Neural cell (in vitro differentiated cells): ENCODE data around the gene HMCN2. TPM values are rescaled to one million over a fixed set of nuclear protein-coding genes. Genes with fewer than 3 reads are reported as not detected.

Experiments used
- H2AFZ ChIP-seq: fragments of 200-600, 300-800 bp; sonication (generic), shearing (Covaris generic); 2 replicates; pipeline ENCODE4 v1.6.0; 2014; ENCODE audit warnings: low read depth, mild to moderate bottlenecking, antibody characterized with exemption, low read length, moderate library complexity
- H3F3A ChIP-seq: fragments of 200-600 bp; shearing (Covaris generic); 2 replicates; pipeline ENCODE4 v1.6.1; 2016; ENCODE audit warnings: mild to moderate bottlenecking, moderate library complexity, mixed read lengths, antibody characterized with exemption, low read length; ENCODE audit not compliant: insufficient read depth, poor library complexity, severe bottlenecking
- H3K27ac ChIP-seq: fragments of 200-600, 300-800 bp; sonication (generic), shearing (Covaris generic); 2 replicates; pipeline ENCODE4 v1.5.1; 2014; ENCODE audit warnings: mild to moderate bottlenecking, low read length, moderate library complexity
- H3K27me3 ChIP-seq: fragments of 300-800, 200-600 bp; sonication (generic), shearing (Covaris generic); 2 replicates; pipeline ENCODE4 v1.6.0; 2014; ENCODE audit warnings: mild to moderate bottlenecking, low read depth, low read length, moderate library complexity; ENCODE audit not compliant: insufficient read depth
- H3K36me3 ChIP-seq: fragments of 300-800, 200-600 bp; sonication (generic), shearing (Covaris generic); 2 replicates; pipeline ENCODE4 v1.5.1; 2014; ENCODE audit warnings: mild to moderate bottlenecking, antibody characterized with exemption, low read length, moderate library complexity; ENCODE audit not compliant: insufficient read depth
- H3K4me2 ChIP-seq: fragments of 300-800, 200-600 bp; sonication (generic), shearing (Covaris generic); 2 replicates; pipeline ENCODE4 v1.6.0; 2014; ENCODE audit warnings: mild to moderate bottlenecking, low read length
- H3K4me3 ChIP-seq: fragments of 300-800, 200-600 bp; sonication (generic), shearing (Covaris generic); 2 replicates; pipeline ENCODE4 v1.5.1; 2014; ENCODE audit warnings: mild to moderate bottlenecking, low read length, moderate library complexity
- H3K79me2 ChIP-seq: fragments of 200-600 bp; shearing (Covaris generic); replicated peaks from 2 replicates; pipeline ENCODE4 v1.6.0; 2014; ENCODE audit warnings: mild to moderate bottlenecking, low read length, moderate library complexity; ENCODE audit not compliant: insufficient read depth
- H3K9ac ChIP-seq: fragments of 300-800, 200-600 bp; sonication (generic), shearing (Covaris generic); 2 replicates; pipeline ENCODE4 v1.6.1; 2016; ENCODE audit warnings: mild to moderate bottlenecking, low read length, mixed read lengths
- H3K9me2 ChIP-seq: fragments of 200-600 bp; shearing (Covaris generic); 2 replicates; pipeline ENCODE4 v1.6.1; 2016; ENCODE audit warnings: mild to moderate bottlenecking, low read length, mixed read lengths; ENCODE audit not compliant: insufficient read depth
- H3K9me3 ChIP-seq: fragments of 200-600, 300-800 bp; sonication (generic), shearing (Covaris generic); 2 replicates; pipeline ENCODE4 v1.6.1; 2016; ENCODE audit warnings: mild to moderate bottlenecking, mixed run types, low read length, moderate library complexity, mixed read lengths
- H4K20me1 ChIP-seq: fragments of 200-600 bp; shearing (Covaris generic); 2 replicates; pipeline ENCODE4 v1.6.1; 2016; ENCODE audit warnings: mild to moderate bottlenecking, mixed run types; ENCODE audit not compliant: insufficient read depth
- EP300 ChIP-seq: fragments of 450-650 bp; conservative IDR thresholded peaks from 2 replicates; pipeline ENCODE4 v1.6.1; 2014; ENCODE audit warnings: antibody characterized with exemption, mild to moderate bottlenecking, moderate library complexity; ENCODE audit not compliant: poor library complexity, severe bottlenecking
- EZH2 ChIP-seq: fragments of 200-600, 300-800 bp; shearing (Covaris generic), sonication (generic); IDR thresholded peaks from 2 replicates; pipeline ENCODE4 v1.6.1; 2014; ENCODE audit warnings: antibody characterized with exemption, low read length, borderline replicate concordance, mild to moderate bottlenecking; ENCODE audit not compliant: insufficient read depth, poor library complexity, severe bottlenecking
- MXI1 ChIP-seq: fragments of 450-650 bp; conservative IDR thresholded peaks from 2 replicates; pipeline ENCODE4 v1.6.1; 2014; ENCODE audit warnings: antibody characterized with exemption, mild to moderate bottlenecking; ENCODE audit not compliant: poor library complexity, severe bottlenecking
- POLR2AphosphoS5 ChIP-seq: IDR thresholded peaks from 2 replicates; pipeline ENCODE4 v1.6.1; 2012
- RAD21 ChIP-seq: fragments of 450-650 bp; conservative IDR thresholded peaks from 2 replicates; pipeline ENCODE4 v1.6.1; 2014; ENCODE audit warnings: antibody characterized with exemption, mild to moderate bottlenecking, moderate library complexity
- SMC3 ChIP-seq: fragments of 450-650 bp; conservative IDR thresholded peaks from 2 replicates; pipeline ENCODE4 v1.6.1; 2014; ENCODE audit warnings: antibody characterized with exemption, mild to moderate bottlenecking, moderate library complexity; ENCODE audit not compliant: poor library complexity
- TAF1 ChIP-seq: IDR thresholded peaks from 2 replicates; pipeline ENCODE4 v1.6.1; 2012; ENCODE audit warnings: low read depth
- polyA plus RNA-seq: library from polyadenylated mRNA; depleted of rRNA; stranded (reverse); fragments of >200 nt; gene quantifications from 2 replicates; pipeline ENCODE4 v1.2.3, GENCODE V29; 2014
- TF ChIP-seq, protein P1 (sequence below): fragments of 450-650 bp; IDR thresholded peaks from 2 replicates; pipeline ENCODE4 v1.5.1; 2014; ENCODE audit warnings: antibody characterized with exemption, mild to moderate bottlenecking, moderate library complexity; ENCODE audit not compliant: poor library complexity, severe bottlenecking
- TF ChIP-seq, protein P2 (sequence below): IDR thresholded peaks from 2 replicates; pipeline ENCODE4 v1.6.1; 2012; ENCODE audit warnings: borderline replicate concordance

HMCN2 gene
- polyA plus RNA-seq, 1 donor from 2014 or later, result 1.7 TPM

DNA sequence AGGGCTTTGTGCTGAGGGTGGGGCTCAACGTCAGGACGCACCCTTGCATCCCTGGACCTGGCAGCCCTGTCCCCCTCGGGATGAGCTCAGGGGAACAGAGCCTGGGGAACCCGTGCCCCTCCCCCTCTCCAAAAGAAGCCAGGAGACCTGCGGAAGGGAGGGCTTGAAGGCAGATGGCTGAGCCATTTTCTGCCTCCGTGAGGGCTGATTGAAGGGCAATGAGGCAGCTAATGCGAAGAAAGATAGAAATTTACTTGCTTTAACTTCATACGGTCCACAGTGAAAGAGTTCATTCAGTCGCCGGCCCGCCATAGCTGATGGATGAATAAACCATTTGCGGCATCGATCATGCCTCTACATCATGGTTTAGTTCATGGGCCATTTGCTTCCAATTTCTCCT lies 208.0 kb downstream of the HMCN2 start:
- H3K4me3 ChIP-seq, result peak overlapping the region; percentile 21
- H3K9me3 ChIP-seq, result no peaks in the 10 kb centered on the region
- no peaks in the 10 kb centered on the region for H3K36me3 ChIP-seq
- H3K9ac ChIP-seq, result no peak overlapping the region
- H4K20me1 ChIP-seq, result no peaks in the 10 kb centered on the region
- no peak overlapping the region for H3K4me2 ChIP-seq
- no peak overlapping the region for H2AFZ ChIP-seq
- no peaks in the 10 kb centered on the region for H3K9me2 ChIP-seq
- H3K27me3 ChIP-seq, result peaks cover 13% of the 10 kb centered on the region
- no peak for TF ChIP-seq MXI1
- no peak for TF ChIP-seq SMC3
- TF ChIP-seq EP300, result no peak
- TF ChIP-seq RAD21, result no peak
- TF ChIP-seq, protein P1, sequence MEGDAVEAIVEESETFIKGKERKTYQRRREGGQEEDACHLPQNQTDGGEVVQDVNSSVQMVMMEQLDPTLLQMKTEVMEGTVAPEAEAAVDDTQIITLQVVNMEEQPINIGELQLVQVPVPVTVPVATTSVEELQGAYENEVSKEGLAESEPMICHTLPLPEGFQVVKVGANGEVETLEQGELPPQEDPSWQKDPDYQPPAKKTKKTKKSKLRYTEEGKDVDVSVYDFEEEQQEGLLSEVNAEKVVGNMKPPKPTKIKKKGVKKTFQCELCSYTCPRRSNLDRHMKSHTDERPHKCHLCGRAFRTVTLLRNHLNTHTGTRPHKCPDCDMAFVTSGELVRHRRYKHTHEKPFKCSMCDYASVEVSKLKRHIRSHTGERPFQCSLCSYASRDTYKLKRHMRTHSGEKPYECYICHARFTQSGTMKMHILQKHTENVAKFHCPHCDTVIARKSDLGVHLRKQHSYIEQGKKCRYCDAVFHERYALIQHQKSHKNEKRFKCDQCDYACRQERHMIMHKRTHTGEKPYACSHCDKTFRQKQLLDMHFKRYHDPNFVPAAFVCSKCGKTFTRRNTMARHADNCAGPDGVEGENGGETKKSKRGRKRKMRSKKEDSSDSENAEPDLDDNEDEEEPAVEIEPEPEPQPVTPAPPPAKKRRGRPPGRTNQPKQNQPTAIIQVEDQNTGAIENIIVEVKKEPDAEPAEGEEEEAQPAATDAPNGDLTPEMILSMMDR, result no peak
- no peak for TF ChIP-seq EZH2
- TF ChIP-seq, protein P2, sequence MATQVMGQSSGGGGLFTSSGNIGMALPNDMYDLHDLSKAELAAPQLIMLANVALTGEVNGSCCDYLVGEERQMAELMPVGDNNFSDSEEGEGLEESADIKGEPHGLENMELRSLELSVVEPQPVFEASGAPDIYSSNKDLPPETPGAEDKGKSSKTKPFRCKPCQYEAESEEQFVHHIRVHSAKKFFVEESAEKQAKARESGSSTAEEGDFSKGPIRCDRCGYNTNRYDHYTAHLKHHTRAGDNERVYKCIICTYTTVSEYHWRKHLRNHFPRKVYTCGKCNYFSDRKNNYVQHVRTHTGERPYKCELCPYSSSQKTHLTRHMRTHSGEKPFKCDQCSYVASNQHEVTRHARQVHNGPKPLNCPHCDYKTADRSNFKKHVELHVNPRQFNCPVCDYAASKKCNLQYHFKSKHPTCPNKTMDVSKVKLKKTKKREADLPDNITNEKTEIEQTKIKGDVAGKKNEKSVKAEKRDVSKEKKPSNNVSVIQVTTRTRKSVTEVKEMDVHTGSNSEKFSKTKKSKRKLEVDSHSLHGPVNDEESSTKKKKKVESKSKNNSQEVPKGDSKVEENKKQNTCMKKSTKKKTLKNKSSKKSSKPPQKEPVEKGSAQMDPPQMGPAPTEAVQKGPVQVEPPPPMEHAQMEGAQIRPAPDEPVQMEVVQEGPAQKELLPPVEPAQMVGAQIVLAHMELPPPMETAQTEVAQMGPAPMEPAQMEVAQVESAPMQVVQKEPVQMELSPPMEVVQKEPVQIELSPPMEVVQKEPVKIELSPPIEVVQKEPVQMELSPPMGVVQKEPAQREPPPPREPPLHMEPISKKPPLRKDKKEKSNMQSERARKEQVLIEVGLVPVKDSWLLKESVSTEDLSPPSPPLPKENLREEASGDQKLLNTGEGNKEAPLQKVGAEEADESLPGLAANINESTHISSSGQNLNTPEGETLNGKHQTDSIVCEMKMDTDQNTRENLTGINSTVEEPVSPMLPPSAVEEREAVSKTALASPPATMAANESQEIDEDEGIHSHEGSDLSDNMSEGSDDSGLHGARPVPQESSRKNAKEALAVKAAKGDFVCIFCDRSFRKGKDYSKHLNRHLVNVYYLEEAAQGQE, result no peak
- TF ChIP-seq POLR2AphosphoS5, result no peak
- TF ChIP-seq TAF1, result no peak
- no peak overlapping the region for H3K27ac ChIP-seq
- no peaks in the 10 kb centered on the region for H3F3A ChIP-seq
- H3K79me2 ChIP-seq, result no peaks in the 10 kb centered on the region

DNA sequence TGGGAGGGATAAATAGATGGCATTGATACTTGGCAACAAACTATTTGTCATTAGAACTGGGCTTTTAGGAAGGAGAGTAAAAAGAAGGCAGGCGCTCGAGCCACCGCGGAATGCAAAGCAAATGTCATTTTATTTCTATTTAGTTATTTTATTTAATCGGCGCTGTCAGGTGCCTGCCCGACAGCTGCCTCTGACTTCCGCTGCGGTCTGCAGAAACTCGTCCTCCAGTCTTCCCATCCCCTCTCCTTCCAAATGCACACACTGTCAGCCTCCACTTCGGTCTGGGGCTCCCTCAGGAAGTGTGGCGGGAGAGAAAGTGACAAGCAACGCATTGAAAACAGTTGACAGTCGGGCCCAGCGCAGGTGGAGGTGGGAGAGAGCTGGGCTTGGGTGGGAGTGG lies 208.5 kb downstream of the HMCN2 start:
- H3K27me3 ChIP-seq, result peaks cover 13% of the 10 kb centered on the region
- H3K4me2 ChIP-seq, result no peak overlapping the region
- H3K36me3 ChIP-seq, result no peaks in the 10 kb centered on the region

More for the DNA sequence above, 208.5 kb downstream of the HMCN2 start:
- H2AFZ ChIP-seq, result no peak overlapping the region
- H3K4me3 ChIP-seq, result peak overlapping the region; percentile 25
- H3K27ac ChIP-seq, result no peak overlapping the region
- H4K20me1 ChIP-seq, result no peaks in the 10 kb centered on the region
- TF ChIP-seq, protein P2, result no peak
- TF ChIP-seq RAD21 (no peak), EZH2 (no peak), MXI1 (no peak), TAF1 (no peak), EP300 (no peak), SMC3 (no peak)
- TF ChIP-seq, protein P1, result no peak
- no peaks in the 10 kb centered on the region for H3K9me3 ChIP-seq
- H3K79me2 ChIP-seq, result no peaks in the 10 kb centered on the region
- H3K9me2 ChIP-seq, result no peaks in the 10 kb centered on the region
- H3K9ac ChIP-seq, result no peak overlapping the region
- no peaks in the 10 kb centered on the region for H3F3A ChIP-seq
